Peyer's patch (tissue), 4 donors: ENCODE results near the gene TRIM47. TPM values are rescaled to one million over a fixed set of nuclear protein-coding genes. Genes with fewer than 3 reads are reported as not detected.

Experiments
- DNase-seq, 3 donors: peaks; one replicate each; pipeline ENCODE4 v3.0.0-alpha.2; 2017 to 2019
- H3K27ac ChIP-seq, 4 donors: fragments of 200-600 bp; sonication (generic); one replicate each; pipeline ENCODE4 v1.5.1; 2016 to 2019
- H3K27me3 ChIP-seq, 2 donors: fragments of 200-600 bp; sonication (generic); one replicate each; pipeline ENCODE4 v1.5.1; 2019
- H3K36me3 ChIP-seq, 3 donors: fragments of 200-600 bp; sonication (generic); one replicate each; pipeline ENCODE4 v1.5.1; 2016 to 2019
- H3K4me1 ChIP-seq, 4 donors: fragments of 200-600 bp; sonication (generic); one replicate each; pipeline ENCODE4 v1.5.1; 2016 to 2019
- H3K4me3 ChIP-seq, 4 donors: fragments of 200-600 bp; sonication (generic); 1 replicate in 3 of 4; 2 replicates in 1 of 4; pipeline ENCODE4 v1.5.1; 2016 to 2019; ENCODE audit warnings: mild to moderate bottlenecking in 1 of 4
- H3K9me3 ChIP-seq, 4 donors: fragments of 200-600 bp; sonication (generic); one replicate each; pipeline ENCODE4 v1.5.1; 2016 to 2019; ENCODE audit warnings: mild to moderate bottlenecking in 1 of 4
- CTCF ChIP-seq, 6 experiments: fragments of 450-650 bp in 4 of 6; fragments of 200-600 bp in 2 of 6; sonication (generic) in 1 of 6; IDR thresholded peaks; one replicate each; pipeline ENCODE4 v1.5.1; 2017 to 2019; ENCODE audit warnings: antibody characterized with exemption in 6 of 6, mild to moderate bottlenecking in 3 of 6, moderate library complexity in 1 of 6
- POLR2A ChIP-seq, 2 donors: fragments of 450-650 bp; IDR thresholded peaks; one replicate each; pipeline ENCODE4 v1.5.1; 2017; ENCODE audit warnings: antibody characterized with exemption in 2 of 2, mild to moderate bottlenecking in 2 of 2, moderate library complexity in 2 of 2
- total RNA-seq, 4 donors: library from RNA; depleted of rRNA; stranded (reverse); fragments of >200 nt; gene quantifications; one replicate each; pipeline ENCODE4 v1.1.0, GENCODE V29; 2016

Gene TRIM47
- total RNA-seq, 4 donors from 2014 or later, result 16.5 to 61.4 (median 45.7) TPM

DNA sequence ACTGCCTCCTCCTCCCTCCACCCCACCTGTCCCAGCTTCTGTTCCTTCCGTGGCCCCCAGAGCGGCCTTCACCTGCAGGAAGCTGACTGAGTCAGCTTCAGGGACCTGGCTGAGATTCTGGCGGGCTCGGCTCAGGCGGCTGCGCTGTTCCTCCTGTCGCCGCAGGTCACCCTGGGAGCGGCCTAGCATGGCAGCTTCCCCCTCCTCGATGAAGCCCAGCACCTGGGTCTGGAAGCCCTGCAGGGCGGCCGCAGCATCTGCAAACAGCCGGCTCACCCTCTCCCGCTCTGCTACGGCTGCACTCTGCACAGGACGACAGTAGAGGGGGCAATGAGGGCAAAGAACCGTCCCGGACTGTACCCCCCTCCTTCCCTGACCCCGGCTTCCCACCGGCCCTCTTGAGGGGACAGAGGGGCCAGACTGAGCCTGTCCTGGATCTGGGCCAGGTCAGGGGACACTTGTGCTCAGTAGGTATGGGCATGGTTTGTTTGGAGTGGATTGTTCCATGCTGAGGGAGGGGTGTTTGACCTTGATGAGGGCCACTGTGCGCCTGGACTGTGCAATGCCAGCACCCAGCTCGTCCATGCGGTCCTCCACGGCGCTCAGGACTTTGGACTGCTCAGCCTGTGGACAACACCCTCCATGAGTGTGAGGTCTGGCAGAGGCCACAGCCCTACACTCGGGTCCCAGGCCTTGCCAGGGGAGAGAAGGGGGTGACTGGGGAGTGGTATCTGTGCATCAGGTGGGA lies 2.0 kb downstream of the TRIM47 start:
- H3K9me3 ChIP-seq, result no peaks in the 10 kb centered on the region
- DNase-seq, result peak; percentile 81 to 91 (median 82)
- peak overlapping the region; percentile 86 to 95 (median 92) for H3K27ac ChIP-seq
- TF ChIP-seq POLR2A (IDR thresholded peaks at IDR 0.05), result peak; percentile 45 to 52
- TF ChIP-seq CTCF (IDR thresholded peaks at IDR 0.05), result peak in 4 of 6 experiments; percentile 17 to 35 (median 22)
- peak overlapping the region; percentile 59 to 74 (median 69) for H3K4me3 ChIP-seq
- peaks cover 3 to 47% (median 29%) of the 10 kb centered on the region in 4 donors for H3K4me1 ChIP-seq
- peaks cover 0 to 18% (median 0%) of the 10 kb centered on the region in 3 donors for H3K36me3 ChIP-seq
- H3K27me3 ChIP-seq, result no peaks in the 10 kb centered on the region

- no peak for DNase-seq
- H3K27ac ChIP-seq, result peak overlapping the region; percentile 86 to 95 (median 92)
Measured at GRCh38 chr17:75875940-75876189, 2.5 kb downstream of the TRIM47 start.

DNA sequence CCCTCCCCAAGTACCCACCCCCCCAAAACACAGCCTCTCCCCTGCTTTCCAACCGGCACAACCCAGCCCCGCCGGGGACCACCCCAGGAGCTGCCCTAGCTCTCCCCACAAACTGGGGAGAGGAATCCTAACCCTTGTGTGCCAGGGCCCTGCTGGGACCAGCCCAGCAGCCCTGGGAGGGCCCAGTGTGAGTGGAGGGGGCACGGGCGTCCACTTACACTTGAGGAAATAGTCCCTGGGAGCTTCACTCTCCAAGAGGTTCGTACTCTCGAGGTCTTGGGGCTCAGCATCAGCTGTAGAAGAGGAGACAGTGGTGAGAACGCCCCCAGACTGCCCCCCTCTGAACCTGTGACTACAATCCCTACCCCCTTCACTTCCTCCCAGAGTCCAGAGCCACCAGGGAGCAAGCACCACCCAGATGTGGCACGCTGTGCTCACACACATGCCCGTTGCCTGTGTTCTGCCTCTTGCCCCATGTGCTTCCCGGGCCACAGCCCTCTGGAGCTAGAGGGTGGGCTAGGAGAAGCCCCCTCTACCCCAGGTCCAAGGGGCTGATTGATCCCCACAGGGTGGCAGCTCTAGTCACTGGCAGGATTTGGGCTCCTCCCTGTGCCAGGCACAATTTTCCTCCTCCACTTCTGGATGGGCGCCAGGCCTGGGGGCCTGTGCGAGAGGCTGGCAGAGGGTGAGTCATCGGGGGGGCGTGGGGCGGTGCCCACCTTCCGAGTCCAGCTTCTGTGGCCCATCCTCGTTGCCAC lies 3.0 kb downstream of the TRIM47 start:
- Histone ChIP-seq H3K4me1 (peaks cover 3 to 51% (median 29%) of the 10 kb centered on the region in 4 donors), H3K27ac (peak overlapping the region; percentile 86 to 95 (median 92))

More at GRCh38 chr17:75875940-75876189, 2.5 kb downstream of the TRIM47 start:
- H3K27me3 ChIP-seq, result no peaks in the 10 kb centered on the region
- peaks cover 3 to 47% (median 29%) of the 10 kb centered on the region in 4 donors for H3K4me1 ChIP-seq
- peaks cover 0 to 18% (median 0%) of the 10 kb centered on the region in 3 donors for H3K36me3 ChIP-seq
- no peaks in the 10 kb centered on the region for H3K9me3 ChIP-seq
- H3K4me3 ChIP-seq, result peak overlapping the region in 3 of 4 donors; percentile 68 to 74 (median 70)
- TF ChIP-seq CTCF (IDR thresholded peaks at IDR 0.05), result no peak
- TF ChIP-seq POLR2A (IDR thresholded peaks at IDR 0.05), result no peak

DNA sequence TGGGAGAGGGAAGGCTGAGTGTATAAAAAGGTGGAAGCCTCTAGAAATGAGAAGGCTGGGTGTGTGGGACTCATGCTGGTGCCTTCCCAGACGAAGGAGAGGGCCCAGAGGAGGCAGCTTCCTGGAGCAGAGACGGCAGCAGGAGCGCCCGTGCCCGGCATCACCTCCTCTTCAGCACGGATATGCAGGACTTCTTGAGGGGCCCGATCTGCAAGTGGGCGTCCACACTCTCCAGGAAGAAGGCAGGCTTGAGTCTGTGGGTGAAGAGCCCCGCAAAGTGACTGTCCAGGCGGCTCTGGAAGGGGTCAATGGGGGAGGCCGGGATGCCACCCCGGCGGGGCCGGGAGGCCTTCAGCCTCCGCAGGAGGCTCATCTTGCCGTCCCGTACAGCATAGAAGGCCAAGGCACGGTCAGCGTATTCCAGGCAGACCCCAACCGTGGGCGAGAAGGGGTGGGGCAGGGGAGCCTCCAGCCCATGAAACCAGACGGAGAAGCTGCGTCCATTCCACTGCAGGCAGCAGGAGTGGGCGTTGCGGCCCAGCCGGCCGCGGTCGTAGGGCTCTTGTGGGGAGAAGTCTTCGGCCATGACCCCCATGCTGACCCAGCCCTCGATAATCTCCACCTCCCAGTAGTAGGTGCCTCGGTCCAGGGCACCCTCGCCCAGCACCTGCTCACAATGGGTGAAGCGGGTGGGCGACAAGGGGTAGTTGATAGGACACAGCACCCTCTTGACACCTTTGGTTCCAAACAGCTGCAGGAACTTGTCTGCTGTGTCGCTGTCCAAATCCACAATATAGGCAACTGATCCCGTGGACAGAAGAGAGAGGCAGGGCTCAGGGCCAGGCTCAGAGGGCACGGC lies 3.8 kb downstream of the TRIM47 start:
- Histone ChIP-seq H3K4me1 (peaks cover 4 to 59% (median 29%) of the 10 kb centered on the region in 4 donors), H3K27ac (peak overlapping the region; percentile 86 to 95 (median 92)), H3K4me3 (no peak overlapping the region), H3K9me3 (no peaks in the 10 kb centered on the region), H3K27me3 (no peaks in the 10 kb centered on the region), H3K36me3 (peaks cover 0 to 18% (median 0%) of the 10 kb centered on the region in 3 donors)
- TF ChIP-seq POLR2A (IDR thresholded peaks at IDR 0.05) (no peak), CTCF (IDR thresholded peaks at IDR 0.05) (no peak)
- DNase-seq, result no peak

More for the DNA sequence above, 3.0 kb downstream of the TRIM47 start:
- Histone ChIP-seq H3K4me3 (peak overlapping the region in 3 of 4 donors; percentile 68 to 74 (median 70)), H3K36me3 (peaks cover 0 to 18% (median 0%) of the 10 kb centered on the region in 3 donors), H3K27me3 (no peaks in the 10 kb centered on the region), H3K9me3 (no peaks in the 10 kb centered on the region)
- no peak for DNase-seq
- TF ChIP-seq POLR2A (IDR thresholded peaks at IDR 0.05) (no peak), CTCF (IDR thresholded peaks at IDR 0.05) (no peak)
